Measurements from ENCODE around the gene KIFC1. TPM values are rescaled to one million over a fixed set of nuclear protein-coding genes. Genes with fewer than 3 reads are reported as not detected.
A peak's percentile ranks its signal among the peaks of the same experiment; 100 is the strongest.
"Not testable (repeated sequence)": the region's sequence is repeated elsewhere in the genome, so short reads cannot be mapped to it uniquely, and the experiment has no call there.

KIFC1 gene
- total and polyA plus RNA-seq, 8 donors = 5.8 to 73.6 (median 36.6) TPM

GRCh38 chr6:33344701-33345697 lies 46.6 kb upstream of the KIFC1 start:
- intact Hi-C loops (cut with DNase I) = no loop called here
- H3K4me1 ChIP-seq = peaks cover 3 to 22% of the 10 kb centered on the region in 2 donors
- TF ChIP-seq CTCF (IDR thresholded peaks at IDR 0.05) = peak; percentile 42 to 50
- no peaks in the 10 kb centered on the region for H3K9me3 ChIP-seq
- peak in 3 of 4 donors; percentile 59 to 83 (median 76) for DNase-seq
- H3K27me3 ChIP-seq = no peaks in the 10 kb centered on the region
- peak; percentile 80 for ATAC-seq
- H3K4me3 ChIP-seq = peak overlapping the region in 1 of 2 donors; percentile 29
- no peaks in the 10 kb centered on the region for H3K36me3 ChIP-seq
- peak overlapping the region; percentile 72 to 75 for H3K27ac ChIP-seq

- H3K36me3 ChIP-seq; DNase-seq; intact Hi-C loops (cut with DNase I); ATAC-seq; H3K9me3 ChIP-seq; H3K27me3 ChIP-seq: not testable (repeated sequence)
- Histone ChIP-seq H3K4me3 (peak overlapping the region in 1 of 2 donors; percentile 29), H3K27ac (peak overlapping the region in 1 of 2 donors; percentile 41), H3K4me1 (peaks cover 3 to 22% of the 10 kb centered on the region in 2 donors)
Observed at GRCh38 chr6:33346972-33347371, 44.7 kb upstream of the KIFC1 start.

- no peak for DNase-seq
- no peak overlapping the region for H3K27ac ChIP-seq
Observed at GRCh38 chr6:33347816-33348215, 43.8 kb upstream of the KIFC1 start.

GRCh38 chr6:33355860-33356259 lies 35.8 kb upstream of the KIFC1 start:
- H3K27me3 ChIP-seq; H3K36me3 ChIP-seq; H3K4me3 ChIP-seq; H3K4me1 ChIP-seq; intact Hi-C loops (cut with DNase I); DNase-seq; ATAC-seq; H3K9me3 ChIP-seq: not testable (repeated sequence)
- peak overlapping the region in 1 of 2 donors; percentile 5 for H3K27ac ChIP-seq

More at GRCh38 chr6:33347816-33348215, 43.8 kb upstream of the KIFC1 start:
- H3K36me3 ChIP-seq = no peaks in the 10 kb centered on the region
- no peaks in the 10 kb centered on the region for H3K27me3 ChIP-seq
- no peak for TF ChIP-seq CTCF (IDR thresholded peaks at IDR 0.05)
- H3K4me1 ChIP-seq = peaks cover 3 to 22% of the 10 kb centered on the region in 2 donors
- intact Hi-C loops (cut with DNase I) = no loop called here
- no peaks in the 10 kb centered on the region for H3K9me3 ChIP-seq
- peak overlapping the region in 1 of 2 donors; percentile 29 for H3K4me3 ChIP-seq
- ATAC-seq = no peak

- TF ChIP-seq CTCF (IDR thresholded peaks at IDR 0.05) = no peak
- DNase-seq = no peak
- Histone ChIP-seq H3K4me1 (no peaks in the 10 kb centered on the region), H3K27ac (peak overlapping the region in 1 of 2 donors; percentile 5), H3K4me3 (no peak overlapping the region), H3K36me3 (no peaks in the 10 kb centered on the region), H3K9me3 (no peaks in the 10 kb centered on the region), H3K27me3 (peaks cover 0 to 4% of the 10 kb centered on the region in 2 donors)
- intact Hi-C loops (cut with DNase I) = no loop called here
- ATAC-seq = no peak
Observed at GRCh38 chr6:33356295-33356694, 35.3 kb upstream of the KIFC1 start.

GRCh38 chr6:33357160-33357871 lies 34.3 kb upstream of the KIFC1 start:
- DNase-seq; H3K27me3 ChIP-seq; H3K9me3 ChIP-seq; H3K4me1 ChIP-seq; H3K36me3 ChIP-seq; H3K4me3 ChIP-seq; H3K27ac ChIP-seq; intact Hi-C loops (cut with DNase I): not testable (repeated sequence)
- ATAC-seq = peak; percentile 34
